HCT116 (cell line): ENCODE results near the gene OVAAL. TPM values are rescaled to one million over a fixed set of nuclear protein-coding genes. Genes with fewer than 3 reads are reported as not detected.

Source experiments
- ATAC-seq: fragments of 200-7000 bp; cut with Tn5 transposase; 2 replicates; pipeline ENCODE4 v1.9.1; 2020; ENCODE audit warnings: mild to moderate bottlenecking, moderate library complexity
- BruUV-seq: library from RNA; stranded (reverse); fragments of 400-500 nt; replicated peaks from 2 replicates; lab custom pipeline; 2021; lab: Mats Ljungman, UMichigan
- CTCF ChIA-PET: fragments of 300-600 bp; sonication (Branson Sonifier 250); formaldehyde crosslinking; loops from one replicate; lab custom pipeline; 2021; ENCODE audit warnings: antibody characterized with exemption; lab: Charles Lee
- POLR2A ChIA-PET: fragments of 300-600, 350-600 bp; sonication (Branson Sonifier 250); formaldehyde crosslinking; loops from one replicate; lab custom pipeline; 2021; ENCODE audit warnings: antibody characterized with exemption; lab: Charles Lee
- RAD21 ChIA-PET, 2 experiments: fragments of 300-600 bp; sonication (Branson Sonifier 250); formaldehyde crosslinking; loops; one replicate each; lab custom pipeline; 2023; ENCODE audit warnings: low total read pairs in 2 of 2; ENCODE audit not compliant: uncharacterized antibody in 2 of 2, unreplicated experiment in 2 of 2, low non-redundant PET in 1 of 2; lab: Charles Lee
- DNase-seq: peaks from one replicate; pipeline ENCODE4 v3.0.0-alpha.2; 2010; ENCODE audit warnings: low read depth, low spot score
- H2AFZ ChIP-seq: fragments of 200-600 bp; shearing (Covaris generic), sonication (generic); 2 replicates; pipeline ENCODE4 v1.6.1; 2017; ENCODE audit warnings: low read depth, mixed run types, mixed read lengths, antibody characterized with exemption, low read length; ENCODE audit not compliant: poor library complexity, severe bottlenecking
- H3K27ac ChIP-seq: 2 replicates; pipeline ENCODE4 v1.5.1; 2012; ENCODE audit warnings: low read depth, low read length
- H3K27me3 ChIP-seq: fragments of 200-600 bp; sonication (generic); 2 replicates; pipeline ENCODE4 v1.6.1; 2016; ENCODE audit warnings: mixed run types, low read length, mixed read lengths; ENCODE audit not compliant: insufficient read depth
- H3K36me3 ChIP-seq, 2 experiments: fragments of 200-500 bp in 1 of 2; fragments of 200-600 bp in 1 of 2; sonication (Bioruptor generic) in 1 of 2; sonication (generic) in 1 of 2; 2 replicates each; pipeline versions ENCODE4 v1.5.1 to v1.6.1; 2014 to 2016; ENCODE audit warnings: low read length in 2 of 2, inconsistent platforms in 1 of 2, mixed read lengths in 1 of 2, mixed run types in 1 of 2; ENCODE audit not compliant: insufficient read depth in 2 of 2, control insufficient read depth in 1 of 2
- H3K4me1 ChIP-seq, 2 experiments: fragments of 200-600 bp in 1 of 2; sonication (generic) in 1 of 2; 2 replicates each; pipeline versions ENCODE4 v1.5.1 to v1.6.1; 2012 to 2017; ENCODE audit warnings: low read length in 2 of 2, inconsistent platforms in 1 of 2, mild to moderate bottlenecking in 1 of 2, mixed read lengths in 1 of 2, mixed run types in 1 of 2, moderate library complexity in 1 of 2; ENCODE audit not compliant: insufficient read depth in 2 of 2, control insufficient read depth in 1 of 2
- H3K4me2 ChIP-seq: fragments of 200-600 bp; sonication (generic); 2 replicates; pipeline ENCODE4 v1.6.1; 2017; ENCODE audit warnings: mixed run types, low read length, mixed read lengths
- H3K4me3 ChIP-seq, 2 experiments: fragments of 200-600 bp in 1 of 2; sonication (generic) in 1 of 2; replicated peaks in 1 of 2; 2 replicates each; pipeline ENCODE4 v1.5.1; 2011 to 2016; ENCODE audit warnings: low read length in 2 of 2, control low read depth in 1 of 2, low read depth in 1 of 2, mild to moderate bottlenecking in 1 of 2, mixed read lengths in 1 of 2, mixed run types in 1 of 2
- H3K79me2 ChIP-seq: fragments of 200-600 bp; sonication (generic); 2 replicates; pipeline ENCODE4 v1.6.1; 2017; ENCODE audit warnings: mild to moderate bottlenecking, mixed run types, low read length, moderate library complexity, mixed read lengths; ENCODE audit not compliant: insufficient read depth
- H3K9ac ChIP-seq: fragments of 200-600 bp; sonication (generic); 2 replicates; pipeline ENCODE4 v1.6.1; 2016; ENCODE audit warnings: low read length, mixed read lengths
- H3K9me2 ChIP-seq: fragments of 200-600 bp; sonication (generic), shearing (Covaris generic); 2 replicates; pipeline ENCODE4 v1.6.1; 2017; ENCODE audit warnings: mixed run types, mild to moderate bottlenecking, moderate library complexity; ENCODE audit not compliant: insufficient read depth
- H3K9me3 ChIP-seq, 2 experiments: fragments of 200-500 bp in 1 of 2; fragments of 200-600 bp in 1 of 2; sonication (Bioruptor generic) in 1 of 2; sonication (generic) in 1 of 2; 2 replicates each; pipeline ENCODE4 v1.6.1; 2014 to 2017; ENCODE audit warnings: low read length in 2 of 2, mixed read lengths in 2 of 2, inconsistent platforms in 1 of 2, low read depth in 1 of 2, mild to moderate bottlenecking in 1 of 2, mixed run types in 1 of 2, moderate library complexity in 1 of 2; ENCODE audit not compliant: control insufficient read depth in 1 of 2, insufficient read depth in 1 of 2
- H4K20me1 ChIP-seq: fragments of 200-600 bp; sonication (generic), shearing (Covaris generic); 2 replicates; pipeline ENCODE4 v1.6.1; 2017; ENCODE audit warnings: mixed run types, mild to moderate bottlenecking, moderate library complexity; ENCODE audit not compliant: insufficient read depth
- CBX3 ChIP-seq: IDR thresholded peaks from 2 replicates; pipeline ENCODE4 v1.6.1; 2012; ENCODE audit warnings: low read depth
- CEBPB ChIP-seq: IDR thresholded peaks from 2 replicates; pipeline ENCODE4 v1.6.1; 2012; ENCODE audit warnings: low read depth
- EGR1 ChIP-seq: IDR thresholded peaks from 2 replicates; pipeline ENCODE4 v1.6.1; 2012; ENCODE audit warnings: low read depth
- JUND ChIP-seq: IDR thresholded peaks from 2 replicates; pipeline ENCODE4 v1.6.1; 2012
- POLR2A ChIP-seq: IDR thresholded peaks from 2 replicates; pipeline ENCODE4 v1.7.0; 2011; ENCODE audit warnings: borderline replicate concordance; ENCODE audit not compliant: insufficient read depth, insufficient read length; ENCODE audit errors: extremely low read depth
- POLR2AphosphoS5 ChIP-seq: IDR thresholded peaks from 2 replicates; pipeline ENCODE4 v1.6.1; 2011; ENCODE audit warnings: mild to moderate bottlenecking, low read depth, low read length, moderate library complexity
- RAD21 ChIP-seq: IDR thresholded peaks from 2 replicates; pipeline ENCODE4 v1.6.1; 2012; ENCODE audit warnings: low read depth, mild to moderate bottlenecking
- REST ChIP-seq: IDR thresholded peaks from 2 replicates; pipeline ENCODE4 v1.6.1; 2012; ENCODE audit warnings: low read depth
- SRF ChIP-seq: IDR thresholded peaks from 2 replicates; pipeline ENCODE4 v1.6.1; 2012; ENCODE audit warnings: low read depth
- TCF7L2 ChIP-seq: IDR thresholded peaks from 2 replicates; pipeline ENCODE4 v1.7.0; 2011; ENCODE audit warnings: borderline replicate concordance, inconsistent platforms; ENCODE audit not compliant: insufficient read depth, insufficient read length; ENCODE audit errors: extremely low read depth
- YY1 ChIP-seq: IDR thresholded peaks from 2 replicates; pipeline ENCODE4 v1.6.1; 2011; ENCODE audit warnings: low read length, low read depth, moderate library complexity, mild to moderate bottlenecking; ENCODE audit not compliant: insufficient replicate concordance; ENCODE audit errors: extremely low read depth
- ZBTB33 ChIP-seq: IDR thresholded peaks from 2 replicates; pipeline ENCODE4 v1.6.1; 2011; ENCODE audit warnings: mild to moderate bottlenecking, low read length, moderate library complexity; ENCODE audit not compliant: insufficient replicate concordance; ENCODE audit errors: extremely low read depth
- intact Hi-C: fragments of 100-400 bp; cut with micrococcal nuclease; formaldehyde crosslinking; loops from 2 replicates; pipeline ENCODE4 v1.10.0; 2022
- total RNA-seq: library from RNA; stranded (reverse); gene quantifications from one replicate; pipeline ENCODE4 v1.2.1, GENCODE V29; 2021; ENCODE audit not compliant: unreplicated experiment

OVAAL gene
- total RNA-seq, 1 experiment from 2014 or later: not detected

GRCh38 chr1:180586671-180587155 is 27.9 kb downstream of the OVAAL start:
- no peak for ATAC-seq
- Histone ChIP-seq H3K4me2 (no peak overlapping the region), H2AFZ (no peak overlapping the region), H3K4me1 (peaks cover 0 to 3% of the 10 kb centered on the region in 2 experiments; a peak in 1 of 4 replicates), H3K9me3 (no peaks in the 10 kb centered on the region), H3K27me3 (no peaks in the 10 kb centered on the region), H4K20me1 (no peaks in the 10 kb centered on the region), H3K9ac (no peak overlapping the region), H3K4me3 (no peak overlapping the region), H3K9me2 (no peaks in the 10 kb centered on the region), H3K79me2 (no peaks in the 10 kb centered on the region), H3K36me3 (no peaks in the 10 kb centered on the region), H3K27ac (no peak overlapping the region)
- ChIA-PET CTCF (no interaction called here), POLR2A (no interaction called here), RAD21 (no interaction called here)
- intact Hi-C loops: no loop called here
- BruUV-seq: no TSS peak
- DNase-seq: no peak
- TF ChIP-seq POLR2AphosphoS5 (no peak), TCF7L2 (no peak), EGR1 (no peak), SRF (no peak), CEBPB (no peak), JUND (no peak), YY1 (no peak), CBX3 (no peak), ZBTB33 (no peak), RAD21 (no peak), REST (no peak), POLR2A (no peak)
